ENCODE results near the gene SYCE3.

GRCh38 chr22:50604256-50605001 lies 41.7 kb upstream of the SYCE3 start:
- no peak for TF ChIP-seq MEF2A (IDR thresholded peaks at IDR 0.05; ENCODE audit: borderline replicate concordance, low read depth)
- TF ChIP-seq CTCF (IDR thresholded peaks at IDR 0.05), result no peak
- TF ChIP-seq POLR2AphosphoS5 (IDR thresholded peaks at IDR 0.05; ENCODE audit: low read depth, low read length), result no peak
- no peak for TF ChIP-seq RCOR1 (IDR thresholded peaks at IDR 0.05; ENCODE audit: low read length)
- TF ChIP-seq RFX5 (IDR thresholded peaks at IDR 0.05; ENCODE audit: low read length), result no peak
- no peak for TF ChIP-seq EZH2phosphoT487 (IDR thresholded peaks at IDR 0.05; ENCODE audit: borderline replicate concordance, low read depth)
- no peak for TF ChIP-seq NRF1 (IDR thresholded peaks at IDR 0.05; ENCODE audit: low read depth, low read length)
- no peak for TF ChIP-seq NFIC (IDR thresholded peaks at IDR 0.05; ENCODE audit: borderline replicate concordance)
- TF ChIP-seq SIN3A (IDR thresholded peaks at IDR 0.05; ENCODE audit: borderline replicate concordance, low read depth, low read length), result no peak
- no peak for TF ChIP-seq GABPA (IDR thresholded peaks at IDR 0.05; ENCODE audit: low read depth)
- no peak for TF ChIP-seq TCF12 (IDR thresholded peaks at IDR 0.05)
- no peak for TF ChIP-seq TEAD4 (IDR thresholded peaks at IDR 0.05; ENCODE audit: borderline replicate concordance, insufficient read depth)
- TF ChIP-seq RAD21 (IDR thresholded peaks at IDR 0.05; ENCODE audit: low read length), result no peak
- TF ChIP-seq EP300 (IDR thresholded peaks at IDR 0.05; ENCODE audit: borderline replicate concordance in 1 of 2, low read depth in 1 of 2, low read length in 1 of 2), result no peak
